Stimulated activated CD4-positive, alpha-beta T cell treated with anti-CD3 and anti-CD28 coated beads, Interleukin-1b, Interleukin-23, amount 100 ng/mL, for 1 hour (primary cell): Measurements from ENCODE around the gene CHST14.
"Not testable (repeated sequence)": the region's sequence is repeated elsewhere in the genome, so short reads cannot be mapped to it uniquely, and the experiment has no call there.

ENCODE experiments used
- DNase-seq, 2 donors: peaks; one replicate each; pipeline ENCODE4 v3.0.0-alpha.2; 2020; ENCODE audit warnings: low read depth in 2 of 2

Gene CHST14

GRCh38 chr15:40440743-40441564, 29.8 kb upstream of the CHST14 start, which contains the start of gene BAHD1:
Gene BAHD1, plus strand, starts transcription at chr15:40440953. Its CDS starts 17,512 bp downstream, at chr15:40458465.
- peak; percentile 84 to 87 for DNase-seq

- DNase-seq, result no peak
Measured at GRCh38 chr15:40441565-40442531, 28.9 kb upstream of the CHST14 start.

- DNase-seq, result no peak
Measured at GRCh38 chr15:40443255-40443654, 27.5 kb upstream of the CHST14 start.

- DNase-seq, result no peak
Measured at GRCh38 chr15:40443846-40444245, 26.9 kb upstream of the CHST14 start.

GRCh38 chr15:40444736-40445135, 26.0 kb upstream of the CHST14 start:
- DNase-seq, result no peak

- no peak for DNase-seq
Measured at GRCh38 chr15:40445421-40445922, 25.3 kb upstream of the CHST14 start.

- DNase-seq, result no peak
Measured at GRCh38 chr15:40446144-40446543, 24.6 kb upstream of the CHST14 start.

- no peak for DNase-seq
Measured at GRCh38 chr15:40448354-40448753, 22.4 kb upstream of the CHST14 start.

GRCh38 chr15:40449275-40449674, 21.5 kb upstream of the CHST14 start:
- DNase-seq, result no peak

- no peak for DNase-seq
Measured at GRCh38 chr15:40450047-40450446, 20.7 kb upstream of the CHST14 start.

- no peak for DNase-seq
Measured at GRCh38 chr15:40451527-40452158, 19.1 kb upstream of the CHST14 start.

- DNase-seq, result no peak
Measured at GRCh38 chr15:40452296-40453090, 18.3 kb upstream of the CHST14 start.

- not testable (repeated sequence) for DNase-seq
Measured at GRCh38 chr15:40453941-40454340, 16.8 kb upstream of the CHST14 start.

GRCh38 chr15:40454904-40455391, 15.8 kb upstream of the CHST14 start:
- no peak for DNase-seq

GRCh38 chr15:40456299-40456712, 14.5 kb upstream of the CHST14 start:
- DNase-seq, result no peak

GRCh38 chr15:40456738-40457137, 14.0 kb upstream of the CHST14 start:
- DNase-seq, result no peak

GRCh38 chr15:40458495-40459371, 12.1 kb upstream of the CHST14 start:
- no peak for DNase-seq

- no peak for DNase-seq
Measured at GRCh38 chr15:40459391-40460015, 11.3 kb upstream of the CHST14 start.

GRCh38 chr15:40460404-40460803, 10.4 kb upstream of the CHST14 start:
- no peak for DNase-seq
